Measurements from ENCODE around the gene MKNK2. TPM values are rescaled to one million over a fixed set of nuclear protein-coding genes. Genes with fewer than 3 reads are reported as not detected.

MKNK2 gene
- total and polyA plus RNA-seq, 10 of the 15 experiments (the other 5 are each of a cell fraction or from before 2014, with no cell fraction given), result 9.6 to 365 (median 69.9) TPM

DNA sequence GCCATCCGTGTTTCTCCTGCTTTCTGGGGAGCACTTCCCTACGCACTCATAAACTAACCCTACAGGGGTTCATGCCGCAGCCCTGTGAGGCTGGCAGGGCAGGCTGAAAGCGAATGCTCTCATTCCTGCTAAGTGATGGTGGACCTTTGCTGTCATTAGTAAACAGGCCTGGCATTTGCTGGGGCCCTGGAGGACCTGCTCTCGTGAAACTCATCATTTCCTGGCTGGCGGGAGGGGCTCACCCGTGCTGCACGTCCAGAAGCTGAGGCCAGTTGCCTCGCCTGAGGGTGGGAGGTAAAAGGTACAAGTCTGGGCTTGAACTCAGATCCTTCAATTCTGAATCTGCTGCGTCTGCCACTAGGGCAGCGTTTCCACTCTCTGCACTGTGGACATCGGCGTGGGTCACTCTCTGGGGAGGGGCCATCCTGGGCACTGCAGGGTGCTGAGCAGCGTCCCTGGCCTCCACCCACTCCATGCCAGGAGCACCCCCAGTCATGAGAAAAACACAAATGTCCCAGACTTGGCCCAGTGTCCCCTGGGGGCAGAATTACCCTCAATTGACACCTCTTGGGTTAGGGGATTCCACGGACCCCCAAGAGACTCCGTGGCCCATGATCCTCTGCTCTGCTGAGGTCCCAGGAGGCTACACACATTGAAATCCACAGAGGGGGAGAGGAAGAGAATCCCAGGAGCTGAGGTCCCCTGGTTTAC is 38.1 kb upstream of the MKNK2 start (continued):
- TF ChIP-seq, protein P1, sequence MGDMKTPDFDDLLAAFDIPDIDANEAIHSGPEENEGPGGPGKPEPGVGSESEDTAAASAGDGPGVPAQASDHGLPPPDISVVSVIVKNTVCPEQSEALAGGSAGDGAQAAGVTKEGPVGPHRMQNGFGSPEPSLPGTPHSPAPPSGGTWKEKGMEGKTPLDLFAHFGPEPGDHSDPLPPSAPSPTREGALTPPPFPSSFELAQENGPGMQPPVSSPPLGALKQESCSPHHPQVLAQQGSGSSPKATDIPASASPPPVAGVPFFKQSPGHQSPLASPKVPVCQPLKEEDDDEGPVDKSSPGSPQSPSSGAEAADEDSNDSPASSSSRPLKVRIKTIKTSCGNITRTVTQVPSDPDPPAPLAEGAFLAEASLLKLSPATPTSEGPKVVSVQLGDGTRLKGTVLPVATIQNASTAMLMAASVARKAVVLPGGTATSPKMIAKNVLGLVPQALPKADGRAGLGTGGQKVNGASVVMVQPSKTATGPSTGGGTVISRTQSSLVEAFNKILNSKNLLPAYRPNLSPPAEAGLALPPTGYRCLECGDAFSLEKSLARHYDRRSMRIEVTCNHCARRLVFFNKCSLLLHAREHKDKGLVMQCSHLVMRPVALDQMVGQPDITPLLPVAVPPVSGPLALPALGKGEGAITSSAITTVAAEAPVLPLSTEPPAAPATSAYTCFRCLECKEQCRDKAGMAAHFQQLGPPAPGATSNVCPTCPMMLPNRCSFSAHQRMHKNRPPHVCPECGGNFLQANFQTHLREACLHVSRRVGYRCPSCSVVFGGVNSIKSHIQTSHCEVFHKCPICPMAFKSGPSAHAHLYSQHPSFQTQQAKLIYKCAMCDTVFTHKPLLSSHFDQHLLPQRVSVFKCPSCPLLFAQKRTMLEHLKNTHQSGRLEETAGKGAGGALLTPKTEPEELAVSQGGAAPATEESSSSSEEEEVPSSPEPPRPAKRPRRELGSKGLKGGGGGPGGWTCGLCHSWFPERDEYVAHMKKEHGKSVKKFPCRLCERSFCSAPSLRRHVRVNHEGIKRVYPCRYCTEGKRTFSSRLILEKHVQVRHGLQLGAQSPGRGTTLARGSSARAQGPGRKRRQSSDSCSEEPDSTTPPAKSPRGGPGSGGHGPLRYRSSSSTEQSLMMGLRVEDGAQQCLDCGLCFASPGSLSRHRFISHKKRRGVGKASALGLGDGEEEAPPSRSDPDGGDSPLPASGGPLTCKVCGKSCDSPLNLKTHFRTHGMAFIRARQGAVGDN (IDR thresholded peaks at IDR 0.05), result peak; percentile 96
- TF ChIP-seq YY1 (IDR thresholded peaks at IDR 0.05; ENCODE audit: low read depth, low read length) (0 out of 2 replicates have a peak, but pooled peaks have one; percentile 21), LARP7 (IDR thresholded peaks at IDR 0.05) (peak; percentile 80), NBN (IDR thresholded peaks at IDR 0.05) (peak; percentile 85), POU2F2 (IDR thresholded peaks at IDR 0.05; ENCODE audit: borderline replicate concordance, low read depth, low read length) (peak; percentile 36; the same call in 1 of the 3 replicates), SIX5 (IDR thresholded peaks at IDR 0.05; ENCODE audit: low read depth, low read length, severe bottlenecking) (no peak), BHLHE40 (IDR thresholded peaks at IDR 0.05; ENCODE audit: borderline replicate concordance in 1 of 2, low read depth in 2 of 2, low read length in 1 of 2) (peak; percentile 86 to 94), NR2C1 (IDR thresholded peaks at IDR 0.05) (no peak), RB1 (IDR thresholded peaks at IDR 0.05; ENCODE audit: borderline replicate concordance) (peak; percentile 77; the same call in 1 of the 2 replicates), YBX1 (IDR thresholded peaks at IDR 0.05) (peak; percentile 84; the same call in 1 of the 2 replicates), MXI1 (IDR thresholded peaks at IDR 0.05; ENCODE audit: low read depth, low read length) (0 out of 2 replicates have a peak, but pooled peaks have one; percentile 24), IKZF2 (IDR thresholded peaks at IDR 0.05) (no peak; a peak in 2 of 4 replicates), SUPT20H (IDR thresholded peaks at IDR 0.05; ENCODE audit: borderline replicate concordance, control insufficient read depth, low read depth, low read length) (no peak), RUNX3 (IDR thresholded peaks at IDR 0.05; ENCODE audit: low read length) (peak; percentile 11), SP1 (IDR thresholded peaks at IDR 0.05; ENCODE audit: low read depth, low read length) (no peak), PAX5 (IDR thresholded peaks at IDR 0.05; ENCODE audit: borderline replicate concordance, low read depth, low read length) (peak; percentile 8), POLR2AphosphoS5 (IDR thresholded peaks at IDR 0.05; ENCODE audit: low read length) (peak; percentile 67; the same call in 1 of the 2 replicates)
- TF ChIP-seq, protein P2, sequence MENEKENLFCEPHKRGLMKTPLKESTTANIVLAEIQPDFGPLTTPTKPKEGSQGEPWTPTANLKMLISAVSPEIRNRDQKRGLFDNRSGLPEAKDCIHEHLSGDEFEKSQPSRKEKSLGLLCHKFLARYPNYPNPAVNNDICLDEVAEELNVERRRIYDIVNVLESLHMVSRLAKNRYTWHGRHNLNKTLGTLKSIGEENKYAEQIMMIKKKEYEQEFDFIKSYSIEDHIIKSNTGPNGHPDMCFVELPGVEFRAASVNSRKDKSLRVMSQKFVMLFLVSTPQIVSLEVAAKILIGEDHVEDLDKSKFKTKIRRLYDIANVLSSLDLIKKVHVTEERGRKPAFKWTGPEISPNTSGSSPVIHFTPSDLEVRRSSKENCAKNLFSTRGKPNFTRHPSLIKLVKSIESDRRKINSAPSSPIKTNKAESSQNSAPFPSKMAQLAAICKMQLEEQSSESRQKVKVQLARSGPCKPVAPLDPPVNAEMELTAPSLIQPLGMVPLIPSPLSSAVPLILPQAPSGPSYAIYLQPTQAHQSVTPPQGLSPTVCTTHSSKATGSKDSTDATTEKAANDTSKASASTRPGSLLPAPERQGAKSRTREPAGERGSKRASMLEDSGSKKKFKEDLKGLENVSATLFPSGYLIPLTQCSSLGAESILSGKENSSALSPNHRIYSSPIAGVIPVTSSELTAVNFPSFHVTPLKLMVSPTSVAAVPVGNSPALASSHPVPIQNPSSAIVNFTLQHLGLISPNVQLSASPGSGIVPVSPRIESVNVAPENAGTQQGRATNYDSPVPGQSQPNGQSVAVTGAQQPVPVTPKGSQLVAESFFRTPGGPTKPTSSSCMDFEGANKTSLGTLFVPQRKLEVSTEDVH (IDR thresholded peaks at IDR 0.05; ENCODE audit: low read depth, partially characterized antibody), result no peak
- TF ChIP-seq, protein P3, sequence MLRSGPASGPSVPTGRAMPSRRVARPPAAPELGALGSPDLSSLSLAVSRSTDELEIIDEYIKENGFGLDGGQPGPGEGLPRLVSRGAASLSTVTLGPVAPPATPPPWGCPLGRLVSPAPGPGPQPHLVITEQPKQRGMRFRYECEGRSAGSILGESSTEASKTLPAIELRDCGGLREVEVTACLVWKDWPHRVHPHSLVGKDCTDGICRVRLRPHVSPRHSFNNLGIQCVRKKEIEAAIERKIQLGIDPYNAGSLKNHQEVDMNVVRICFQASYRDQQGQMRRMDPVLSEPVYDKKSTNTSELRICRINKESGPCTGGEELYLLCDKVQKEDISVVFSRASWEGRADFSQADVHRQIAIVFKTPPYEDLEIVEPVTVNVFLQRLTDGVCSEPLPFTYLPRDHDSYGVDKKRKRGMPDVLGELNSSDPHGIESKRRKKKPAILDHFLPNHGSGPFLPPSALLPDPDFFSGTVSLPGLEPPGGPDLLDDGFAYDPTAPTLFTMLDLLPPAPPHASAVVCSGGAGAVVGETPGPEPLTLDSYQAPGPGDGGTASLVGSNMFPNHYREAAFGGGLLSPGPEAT (IDR thresholded peaks at IDR 0.05; ENCODE audit: low read depth), result peak; percentile 36
- TF ChIP-seq, protein P4, sequence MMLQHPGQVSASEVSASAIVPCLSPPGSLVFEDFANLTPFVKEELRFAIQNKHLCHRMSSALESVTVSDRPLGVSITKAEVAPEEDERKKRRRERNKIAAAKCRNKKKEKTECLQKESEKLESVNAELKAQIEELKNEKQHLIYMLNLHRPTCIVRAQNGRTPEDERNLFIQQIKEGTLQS (IDR thresholded peaks at IDR 0.05; ENCODE audit: borderline replicate concordance, extremely low read depth, low read depth, low read length), result no peak
